ENCODE measurements around the gene BLMH.

The BLMH gene

GRCh38 chr17:30314474-30314873 is 22.7 kb upstream of the BLMH start:
- no peaks in the 10 kb centered on the region for H3K27me3 ChIP-seq (replicated peaks; ENCODE audit: insufficient read depth, low read length)
- TF ChIP-seq EZH2 (optimal IDR thresholded peaks at IDR 0.05; ENCODE audit: low read depth, low read length): no peak
- no peak for TF ChIP-seq EZH2phosphoT487 (IDR thresholded peaks at IDR 0.05; ENCODE audit: low read length)
- TF ChIP-seq, protein P1, sequence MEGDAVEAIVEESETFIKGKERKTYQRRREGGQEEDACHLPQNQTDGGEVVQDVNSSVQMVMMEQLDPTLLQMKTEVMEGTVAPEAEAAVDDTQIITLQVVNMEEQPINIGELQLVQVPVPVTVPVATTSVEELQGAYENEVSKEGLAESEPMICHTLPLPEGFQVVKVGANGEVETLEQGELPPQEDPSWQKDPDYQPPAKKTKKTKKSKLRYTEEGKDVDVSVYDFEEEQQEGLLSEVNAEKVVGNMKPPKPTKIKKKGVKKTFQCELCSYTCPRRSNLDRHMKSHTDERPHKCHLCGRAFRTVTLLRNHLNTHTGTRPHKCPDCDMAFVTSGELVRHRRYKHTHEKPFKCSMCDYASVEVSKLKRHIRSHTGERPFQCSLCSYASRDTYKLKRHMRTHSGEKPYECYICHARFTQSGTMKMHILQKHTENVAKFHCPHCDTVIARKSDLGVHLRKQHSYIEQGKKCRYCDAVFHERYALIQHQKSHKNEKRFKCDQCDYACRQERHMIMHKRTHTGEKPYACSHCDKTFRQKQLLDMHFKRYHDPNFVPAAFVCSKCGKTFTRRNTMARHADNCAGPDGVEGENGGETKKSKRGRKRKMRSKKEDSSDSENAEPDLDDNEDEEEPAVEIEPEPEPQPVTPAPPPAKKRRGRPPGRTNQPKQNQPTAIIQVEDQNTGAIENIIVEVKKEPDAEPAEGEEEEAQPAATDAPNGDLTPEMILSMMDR (IDR thresholded peaks at IDR 0.05; ENCODE audit: low read length): no peak
- H3K4me3 ChIP-seq (ENCODE audit: low read length): no peak overlapping the region
- no peaks in the 10 kb centered on the region for H3K9me3 ChIP-seq (replicated peaks; ENCODE audit: insufficient read depth, low read length)
- no peaks in the 10 kb centered on the region for H3K4me1 ChIP-seq (ENCODE audit: low read length)
- H3K9ac ChIP-seq (ENCODE audit: low read length): no peak overlapping the region
- no peak overlapping the region for H3K4me2 ChIP-seq (ENCODE audit: low read depth, low read length)
- H3K36me3 ChIP-seq (replicated peaks; ENCODE audit: insufficient read depth, low read length): no peaks in the 10 kb centered on the region
- no peaks in the 10 kb centered on the region for H4K20me1 ChIP-seq (ENCODE audit: insufficient read depth, low read length)
- H2AFZ ChIP-seq (ENCODE audit: low read length): no peak overlapping the region
- no peak for DNase-seq
- no peaks in the 10 kb centered on the region for H3K9me2 ChIP-seq (replicated peaks; ENCODE audit: insufficient read depth, low read length)
- no peaks in the 10 kb centered on the region for H3K79me2 ChIP-seq (ENCODE audit: low read length)
- no peaks in the 10 kb centered on the region for H3F3A ChIP-seq (ENCODE audit: insufficient read depth, low read length)
- H3K27ac ChIP-seq (ENCODE audit: low read length): no peak overlapping the region

DNA sequence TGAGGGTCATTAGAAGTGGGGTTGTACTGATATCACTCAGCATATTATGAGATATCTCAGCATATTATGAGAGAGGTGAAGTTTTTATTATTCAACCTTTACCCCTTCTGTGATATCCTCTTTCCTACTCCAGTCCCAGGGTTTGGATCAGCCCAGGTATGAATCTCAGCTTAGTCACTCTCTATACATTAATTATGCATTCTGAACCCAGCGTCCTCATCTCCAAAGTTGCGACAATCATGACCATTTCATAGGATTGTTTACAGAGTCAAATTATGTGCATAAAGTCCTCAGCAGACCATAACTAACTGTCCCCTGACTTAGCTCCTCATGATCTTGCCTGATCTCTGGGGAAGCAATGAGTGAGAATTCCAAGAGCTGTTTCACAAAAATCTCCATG is 20.5 kb upstream of the BLMH start:
- H3K9me2 ChIP-seq (replicated peaks; ENCODE audit: insufficient read depth, low read length): no peaks in the 10 kb centered on the region
- TF ChIP-seq EZH2phosphoT487 (IDR thresholded peaks at IDR 0.05; ENCODE audit: low read length) (no peak), EZH2 (optimal IDR thresholded peaks at IDR 0.05; ENCODE audit: low read depth, low read length) (no peak)
- TF ChIP-seq, protein P1 (IDR thresholded peaks at IDR 0.05; ENCODE audit: low read length): no peak
- H3K9me3 ChIP-seq (replicated peaks; ENCODE audit: insufficient read depth, low read length): no peaks in the 10 kb centered on the region
- no peaks in the 10 kb centered on the region for H3K79me2 ChIP-seq (ENCODE audit: low read length)
- no peak for DNase-seq
- no peak overlapping the region for H3K4me2 ChIP-seq (ENCODE audit: low read depth, low read length)
- no peak overlapping the region for H3K4me3 ChIP-seq (ENCODE audit: low read length)
- H3K27ac ChIP-seq (ENCODE audit: low read length): no peak overlapping the region
- no peaks in the 10 kb centered on the region for H3K27me3 ChIP-seq (replicated peaks; ENCODE audit: insufficient read depth, low read length)
- H3K36me3 ChIP-seq (replicated peaks; ENCODE audit: insufficient read depth, low read length): no peaks in the 10 kb centered on the region
- H4K20me1 ChIP-seq (ENCODE audit: insufficient read depth, low read length): no peaks in the 10 kb centered on the region
- H3F3A ChIP-seq (ENCODE audit: insufficient read depth, low read length): no peaks in the 10 kb centered on the region
- no peak overlapping the region for H3K9ac ChIP-seq (ENCODE audit: low read length)
- no peaks in the 10 kb centered on the region for H3K4me1 ChIP-seq (ENCODE audit: low read length)
- no peak overlapping the region for H2AFZ ChIP-seq (ENCODE audit: low read length)

GRCh38 chr17:30310562-30310961 is 18.8 kb upstream of the BLMH start:
- H4K20me1 ChIP-seq (ENCODE audit: insufficient read depth, low read length): no peaks in the 10 kb centered on the region
- H3F3A ChIP-seq (ENCODE audit: insufficient read depth, low read length): no peaks in the 10 kb centered on the region
- H3K9ac ChIP-seq (ENCODE audit: low read length): no peak overlapping the region
- H3K36me3 ChIP-seq (replicated peaks; ENCODE audit: insufficient read depth, low read length): no peaks in the 10 kb centered on the region
- H3K4me3 ChIP-seq (ENCODE audit: low read length): no peak overlapping the region
- no peak overlapping the region for H3K27ac ChIP-seq (ENCODE audit: low read length)
- H3K27me3 ChIP-seq (replicated peaks; ENCODE audit: insufficient read depth, low read length): no peaks in the 10 kb centered on the region
- no peak overlapping the region for H2AFZ ChIP-seq (ENCODE audit: low read length)
- DNase-seq: no peak
- no peaks in the 10 kb centered on the region for H3K79me2 ChIP-seq (ENCODE audit: low read length)
- H3K4me1 ChIP-seq (ENCODE audit: low read length): no peaks in the 10 kb centered on the region
- no peaks in the 10 kb centered on the region for H3K9me2 ChIP-seq (replicated peaks; ENCODE audit: insufficient read depth, low read length)
- H3K4me2 ChIP-seq (ENCODE audit: low read depth, low read length): no peak overlapping the region
- H3K9me3 ChIP-seq (replicated peaks; ENCODE audit: insufficient read depth, low read length): no peaks in the 10 kb centered on the region
- no peak for TF ChIP-seq EZH2phosphoT487 (IDR thresholded peaks at IDR 0.05; ENCODE audit: low read length)
- TF ChIP-seq, protein P1 (IDR thresholded peaks at IDR 0.05; ENCODE audit: low read length): no peak
- no peak for TF ChIP-seq EZH2 (optimal IDR thresholded peaks at IDR 0.05; ENCODE audit: low read depth, low read length)
